Activated naive CD4-positive, alpha-beta T cell treated with anti-CD3 and anti-CD28 coated beads, Interleukin-2, amount 50 U/mL, for 72 hours (primary cell): ENCODE data around the gene USHBP1. TPM values are rescaled to one million over a fixed set of nuclear protein-coding genes. Genes with fewer than 3 reads are reported as not detected.
A peak's percentile ranks its signal among the peaks of the same experiment; 100 is the strongest.

ENCODE experiments used
- ATAC-seq, 2 donors: fragments of 150-1000 bp; cut with Tn5 transposase; 2 replicates each; pipeline ENCODE4 v1.10.0; 2021; ENCODE audit warnings: mild to moderate bottlenecking in 2 of 2, moderate library complexity in 2 of 2
- DNase-seq, 2 donors: peaks; one replicate each; pipeline ENCODE4 v3.0.0; 2021 to 2022; ENCODE audit warnings: low spot score in 2 of 2
- H3K27ac Mint-ChIP-seq, 2 donors: one replicate each; pipeline ENCODE4 v1.8.0; 2022; ENCODE audit warnings: mild to moderate bottlenecking in 2 of 2, mixed read lengths in 2 of 2
- H3K36me3 Mint-ChIP-seq, 2 donors: one replicate each; pipeline ENCODE4 v1.8.0; 2022; ENCODE audit warnings: mixed read lengths in 2 of 2
- H3K9me3 Mint-ChIP-seq, 2 donors: one replicate each; pipeline ENCODE4 v1.8.0; 2022; ENCODE audit warnings: mixed read lengths in 2 of 2
- total RNA-seq, 2 donors: library from RNA; stranded (reverse); gene quantifications; one replicate each; pipeline ENCODE4 v1.2.3, GENCODE V29; 2022

The USHBP1 gene
- total RNA-seq, 2 donors from 2014 or later, result 0.43 to 0.49 TPM

- Mint-ChIP-seq H3K27ac (peak overlapping the region in 1 of 2 donors; percentile 40), H3K36me3 (peaks cover 5 to 33% of the 10 kb centered on the region in 2 donors), H3K9me3 (no peaks in the 10 kb centered on the region)
- ATAC-seq (no peak), DNase-seq (no peak)
Measured at GRCh38 chr19:17213334-17213733, 51.2 kb downstream of the USHBP1 start.

- Mint-ChIP-seq H3K36me3 (peaks cover 5 to 20% of the 10 kb centered on the region in 2 donors), H3K9me3 (no peaks in the 10 kb centered on the region), H3K27ac (no peak overlapping the region)
- no peak for ATAC-seq
- DNase-seq, result no peak
Measured at GRCh38 chr19:17211547-17212446, 52.7 kb downstream of the USHBP1 start.

GRCh38 chr19:17210296-17210695 is 54.2 kb downstream of the USHBP1 start:
- Mint-ChIP-seq H3K9me3 (no peaks in the 10 kb centered on the region), H3K27ac (peak overlapping the region in 1 of 2 donors; percentile 68), H3K36me3 (peaks cover 5 to 17% of the 10 kb centered on the region in 2 donors)
- no peak for ATAC-seq
- DNase-seq, result no peak

- H3K36me3 Mint-ChIP-seq, result peaks cover 5 to 22% of the 10 kb centered on the region in 2 donors
- H3K27ac Mint-ChIP-seq, result peak overlapping the region; percentile 46 to 79
- ATAC-seq (peak; percentile 17 to 59), DNase-seq (peak in 1 of 2 donors; percentile 48)
- H3K9me3 Mint-ChIP-seq, result no peaks in the 10 kb centered on the region
Measured at GRCh38 chr19:17209126-17210036, 55.2 kb downstream of the USHBP1 start.

GRCh38 chr19:17206736-17207581 is 57.6 kb downstream of the USHBP1 start:
- ATAC-seq (no peak), DNase-seq (no peak)
- Mint-ChIP-seq H3K9me3 (no peaks in the 10 kb centered on the region), H3K36me3 (peaks cover 5 to 25% of the 10 kb centered on the region in 2 donors), H3K27ac (no peak overlapping the region)

- DNase-seq (peak in 1 of 2 donors; percentile 50), ATAC-seq (peak; percentile 46 to 63)
- Mint-ChIP-seq H3K9me3 (no peaks in the 10 kb centered on the region), H3K36me3 (peaks cover 5 to 39% of the 10 kb centered on the region in 2 donors), H3K27ac (no peak overlapping the region)
Measured at GRCh38 chr19:17205237-17206140, 59.1 kb downstream of the USHBP1 start.

GRCh38 chr19:17202713-17203112 is 61.8 kb downstream of the USHBP1 start:
- Mint-ChIP-seq H3K9me3 (no peaks in the 10 kb centered on the region), H3K36me3 (peaks cover 0 to 34% of the 10 kb centered on the region in 2 donors), H3K27ac (no peak overlapping the region)
- ATAC-seq (no peak), DNase-seq (no peak)

- peak overlapping the region in 1 of 2 donors; percentile 55 for H3K27ac Mint-ChIP-seq
- H3K36me3 Mint-ChIP-seq, result peaks cover 0 to 34% of the 10 kb centered on the region in 2 donors
- DNase-seq, result no peak
Measured at GRCh38 chr19:17202249-17202648, 62.3 kb downstream of the USHBP1 start.

GRCh38 chr19:17200408-17201079 is 64.0 kb downstream of the USHBP1 start:
- H3K9me3 Mint-ChIP-seq, result no peaks in the 10 kb centered on the region
- no peak for DNase-seq
- ATAC-seq, result no peak
- peaks cover 7 to 34% of the 10 kb centered on the region in 2 donors for H3K36me3 Mint-ChIP-seq
- peak overlapping the region; percentile 39 to 49 for H3K27ac Mint-ChIP-seq

More at GRCh38 chr19:17202249-17202648, 62.3 kb downstream of the USHBP1 start:
- no peaks in the 10 kb centered on the region for H3K9me3 Mint-ChIP-seq
- peak; percentile 32 to 38 for ATAC-seq

Other genes with a start within 250 kb of the USHBP1 start
- gene CPAMD8, start 237.9 kb downstream of the USHBP1 start, total RNA-seq, result under 1 TPM; 0.19 to 0.75 TPM
- gene HAUS8, start 189.3 kb downstream of the USHBP1 start, total RNA-seq, result 10 to 100 TPM; 31.6 to 57.1 TPM
- 100 to 1,000 TPM; 112 to 142 TPM for gene MYO9B, start 189.0 kb downstream of the USHBP1 start, total RNA-seq
- 10 to 100 TPM; 28.6 to 39.1 TPM for gene USE1, start 49.4 kb downstream of the USHBP1 start, total RNA-seq
- gene OCEL1, start 38.5 kb downstream of the USHBP1 start, total RNA-seq, result 10 to 100 TPM; 14.3 to 17.1 TPM
- gene NR2F6, start 18.8 kb downstream of the USHBP1 start, total RNA-seq, result 10 to 100 TPM in 1 of 2 donors, 1 to 10 TPM in 1; 5.8 to 12.9 TPM
- gene BABAM1, start 2.7 kb upstream of the USHBP1 start, total RNA-seq, result 100 to 1,000 TPM; 115 to 125 TPM
- 10 to 100 TPM in 1 of 2 donors, 1 to 10 TPM in 1; 8.4 to 13.7 TPM for gene ANKLE1, start 17.2 kb upstream of the USHBP1 start, total RNA-seq
- 10 to 100 TPM; 10.4 to 10.5 TPM for gene ABHD8, start 38.7 kb upstream of the USHBP1 start, total RNA-seq
- gene MRPL34, start 41.1 kb upstream of the USHBP1 start, total RNA-seq, result 100 to 1,000 TPM in 1 of 2 donors, 10 to 100 TPM in 1; 70.2 to 100 TPM
- 10 to 100 TPM; 30.0 to 39.7 TPM for gene DDA1, start 44.8 kb upstream of the USHBP1 start, total RNA-seq
- 1 to 10 TPM; 4.5 to 7.2 TPM for gene ANO8, start 70.1 kb upstream of the USHBP1 start, total RNA-seq
- gene GTPBP3, start 72.8 kb upstream of the USHBP1 start, total RNA-seq, result 10 to 100 TPM; 11.1 to 46.1 TPM
- under 1 TPM in 1 of 2 donors, not detected in 1; 0.20 TPM for gene PLVAP, start 112.6 kb upstream of the USHBP1 start, total RNA-seq
- gene CCDC194, start 129.5 kb upstream of the USHBP1 start, total RNA-seq, result 1 to 10 TPM; 2.2 to 3.7 TPM
- 100 to 1,000 TPM in 1 of 2 donors, 10 to 100 TPM in 1; 77.4 to 126 TPM for gene BST2, start 140.9 kb upstream of the USHBP1 start, total RNA-seq
- 10 to 100 TPM; 34.4 to 55.2 TPM for gene MVB12A, start 155.3 kb upstream of the USHBP1 start, total RNA-seq
- gene TMEM221, start 183.9 kb upstream of the USHBP1 start, total RNA-seq, result not detected
- gene NXNL1, start 196.2 kb upstream of the USHBP1 start, total RNA-seq, result not detected
- gene SLC27A1, start 205.8 kb upstream of the USHBP1 start, total RNA-seq, result 1 to 10 TPM; 5.8 to 6.3 TPM
- 10 to 100 TPM; 50.3 to 70.6 TPM for gene PGLS, start 246.9 kb upstream of the USHBP1 start, total RNA-seq